HG03097 (cell line): ENCODE results near the gene TRIM25.

Experiments used
- ATAC-seq: cut with Tn5 transposase; IDR thresholded peaks from one replicate; pipeline ENCODE4 v1.9.1; 2021; ENCODE audit not compliant: unreplicated experiment, low FRiP score

TRIM25 gene

GRCh38 chr17:56868716-56869115 is 45.1 kb downstream of the TRIM25 start:
- no peak for ATAC-seq

DNA sequence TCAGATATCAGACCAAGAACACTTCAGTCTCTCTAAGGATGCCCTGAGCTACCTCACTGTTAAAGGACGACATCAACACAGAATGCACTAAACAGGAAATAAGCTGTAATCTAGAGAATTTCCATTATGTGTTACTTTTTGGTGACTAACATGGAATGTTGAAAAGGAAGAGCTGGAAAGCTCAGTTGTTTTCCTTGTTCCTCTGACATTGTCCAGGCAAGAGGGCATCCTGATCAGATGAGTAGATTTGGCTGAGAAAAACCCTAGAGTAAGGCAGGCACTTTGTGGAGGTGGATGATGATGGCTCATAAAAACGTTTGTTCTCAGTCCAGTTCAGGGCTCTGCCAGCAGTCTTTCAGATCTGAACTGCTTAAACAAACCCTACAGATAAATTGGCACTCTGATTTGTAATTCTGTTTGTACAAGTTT is 45.9 kb downstream of the TRIM25 start:
- ATAC-seq: no peak

GRCh38 chr17:56866496-56866895 is 47.4 kb downstream of the TRIM25 start:
- ATAC-seq: no peak

DNA sequence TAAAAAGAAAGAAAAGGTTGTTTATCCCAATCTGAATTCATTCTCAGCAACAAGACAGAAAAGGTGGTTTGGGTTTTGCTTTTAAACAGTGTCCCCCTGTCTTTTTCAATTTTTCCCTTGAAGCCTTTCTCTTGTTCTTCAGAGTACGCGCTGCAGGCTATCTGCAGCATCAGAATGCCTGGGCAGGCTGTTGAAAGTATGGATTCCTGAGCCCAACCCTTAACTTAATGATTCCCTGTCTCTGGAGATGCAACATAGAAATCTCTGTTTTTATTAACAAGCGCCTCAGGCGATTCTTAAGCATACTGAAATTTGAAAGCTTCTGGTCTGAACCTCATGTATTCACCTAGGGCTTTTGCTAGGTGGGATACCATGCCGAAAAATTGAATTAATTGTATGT is 47.8 kb downstream of the TRIM25 start:
- ATAC-seq: no peak

DNA sequence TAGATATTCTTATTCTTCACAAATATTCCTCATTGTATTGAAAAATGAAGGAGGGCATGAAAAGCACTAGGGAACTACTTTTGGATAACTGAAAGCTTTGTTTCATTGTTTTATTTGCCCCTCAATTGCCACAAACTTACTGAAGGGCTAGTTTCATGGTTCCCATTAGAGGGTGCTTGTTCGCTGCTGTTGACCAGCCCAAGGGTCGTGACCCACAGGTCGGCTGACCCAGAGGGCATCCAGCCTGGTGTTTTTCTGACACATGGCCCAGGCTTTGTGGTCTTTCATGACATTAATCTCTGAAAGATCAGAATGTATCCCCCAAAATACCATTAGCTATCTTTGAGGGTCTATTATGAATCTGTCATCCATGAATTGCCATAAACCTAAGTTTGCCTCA is 49.9 kb downstream of the TRIM25 start:
- ATAC-seq: no peak

- no peak for ATAC-seq
Observed at GRCh38 chr17:56861899-56862298, 52.0 kb downstream of the TRIM25 start.

GRCh38 chr17:56851008-56851407 is 62.8 kb downstream of the TRIM25 start:
- ATAC-seq: no peak

DNA sequence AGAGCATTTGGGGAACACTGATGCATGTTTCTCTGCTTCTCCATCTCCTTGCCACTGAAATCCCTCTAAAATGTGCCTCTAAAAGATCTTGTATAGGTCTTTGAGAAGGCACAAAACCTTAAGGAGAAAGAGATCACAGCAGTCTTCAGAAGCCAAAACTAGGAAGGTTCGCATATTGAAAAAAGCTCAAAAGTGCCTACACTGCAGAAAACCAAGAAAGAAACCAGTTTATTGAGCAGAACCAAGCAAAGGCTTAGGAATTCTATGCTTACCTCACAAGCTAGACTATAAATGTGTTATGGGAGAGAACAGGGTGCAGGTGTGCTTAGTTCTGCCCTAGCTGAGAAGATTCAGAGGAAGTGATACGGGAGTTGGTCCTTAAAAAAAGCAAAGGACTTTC is 63.3 kb downstream of the TRIM25 start:
- ATAC-seq: no peak

GRCh38 chr17:56849131-56849530 is 64.7 kb downstream of the TRIM25 start:
- ATAC-seq: no peak

DNA sequence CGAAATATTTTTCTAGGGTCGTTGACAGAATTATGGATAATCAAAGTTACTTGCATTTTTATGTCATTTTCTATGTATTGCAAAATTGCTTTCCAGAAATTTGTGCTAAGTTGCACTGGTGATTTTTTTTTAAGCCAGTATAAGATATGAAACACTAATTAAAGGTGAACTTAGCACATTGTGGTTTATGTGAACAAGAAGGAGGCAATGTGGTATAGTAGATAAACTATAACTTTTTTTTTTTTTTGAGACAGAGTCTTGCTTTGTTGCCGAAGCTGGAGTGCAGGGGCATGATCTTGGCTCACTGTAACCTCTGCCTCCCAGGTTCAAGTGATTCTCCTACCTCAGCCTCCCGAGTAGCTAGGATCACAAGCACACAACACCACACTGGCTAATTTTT is 66.7 kb downstream of the TRIM25 start:
- ATAC-seq: no peak

GRCh38 chr17:56845934-56846333 is 67.9 kb downstream of the TRIM25 start:
- no peak for ATAC-seq

GRCh38 chr17:56842577-56842976 is 71.3 kb downstream of the TRIM25 start:
- no peak for ATAC-seq

GRCh38 chr17:56838687-56839086 is 75.2 kb downstream of the TRIM25 start:
- no peak for ATAC-seq
